ENCODE results near the gene TOM1L1. TPM values are rescaled to one million over a fixed set of nuclear protein-coding genes. Genes with fewer than 3 reads are reported as not detected.

The TOM1L1 gene
- total RNA-seq, 1 experiment from 2014 or later = 55.4 TPM

DNA sequence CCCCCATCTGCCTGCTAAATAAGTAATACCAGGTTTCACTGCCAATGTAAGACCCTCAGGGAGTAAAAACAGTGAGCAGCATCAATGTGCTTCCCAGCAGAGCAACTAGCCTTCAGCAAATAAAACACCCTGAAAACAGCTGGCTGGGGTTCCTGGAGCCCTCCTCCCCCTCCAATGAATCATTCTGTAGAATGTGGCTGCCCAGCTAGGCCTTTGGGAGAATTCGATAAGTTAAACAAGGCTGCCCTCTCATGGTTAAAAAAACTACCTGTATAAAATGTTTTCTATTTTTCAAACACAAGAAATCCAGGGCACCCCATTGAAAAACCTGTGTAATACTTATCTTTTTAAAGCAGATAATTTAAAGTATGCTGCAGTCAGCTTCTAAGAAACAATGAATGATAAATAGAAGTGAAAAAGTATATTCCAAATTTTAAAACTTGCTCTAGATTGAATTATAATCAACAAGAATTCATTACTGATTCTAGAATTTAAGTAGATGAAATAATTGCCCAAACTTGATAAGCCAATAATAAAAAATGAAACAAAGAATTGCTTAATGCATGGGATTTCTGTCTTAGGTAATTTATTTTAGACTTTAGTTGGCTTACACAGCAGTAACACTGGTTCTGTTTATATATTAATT, 9.4 kb upstream of the TOM1L1 start:
- DNase-seq (ENCODE audit: low spot score) = peak; percentile 83
- no peak overlapping the region for H3K27ac ChIP-seq (ENCODE audit: low read depth, low read length, poor library complexity, severe bottlenecking)
- BruUV-seq (replicated peaks) = no TSS peak
- TF ChIP-seq, protein P1, sequence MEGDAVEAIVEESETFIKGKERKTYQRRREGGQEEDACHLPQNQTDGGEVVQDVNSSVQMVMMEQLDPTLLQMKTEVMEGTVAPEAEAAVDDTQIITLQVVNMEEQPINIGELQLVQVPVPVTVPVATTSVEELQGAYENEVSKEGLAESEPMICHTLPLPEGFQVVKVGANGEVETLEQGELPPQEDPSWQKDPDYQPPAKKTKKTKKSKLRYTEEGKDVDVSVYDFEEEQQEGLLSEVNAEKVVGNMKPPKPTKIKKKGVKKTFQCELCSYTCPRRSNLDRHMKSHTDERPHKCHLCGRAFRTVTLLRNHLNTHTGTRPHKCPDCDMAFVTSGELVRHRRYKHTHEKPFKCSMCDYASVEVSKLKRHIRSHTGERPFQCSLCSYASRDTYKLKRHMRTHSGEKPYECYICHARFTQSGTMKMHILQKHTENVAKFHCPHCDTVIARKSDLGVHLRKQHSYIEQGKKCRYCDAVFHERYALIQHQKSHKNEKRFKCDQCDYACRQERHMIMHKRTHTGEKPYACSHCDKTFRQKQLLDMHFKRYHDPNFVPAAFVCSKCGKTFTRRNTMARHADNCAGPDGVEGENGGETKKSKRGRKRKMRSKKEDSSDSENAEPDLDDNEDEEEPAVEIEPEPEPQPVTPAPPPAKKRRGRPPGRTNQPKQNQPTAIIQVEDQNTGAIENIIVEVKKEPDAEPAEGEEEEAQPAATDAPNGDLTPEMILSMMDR (conservative IDR thresholded peaks at IDR 0.05; ENCODE audit: low read depth, low read length) = peak; percentile 64
- TF ChIP-seq EZH2 (IDR thresholded peaks at IDR 0.05; ENCODE audit: borderline replicate concordance, low read depth, low read length, poor library complexity, severe bottlenecking) = no peak
- intact Hi-C loops (cut with micrococcal nuclease; ENCODE audit: unreplicated experiment) = loop anchor here (2.0 to 10.0 kb wide), 3 partner anchors 466 to 1858 kb away; no protein-coding TSS in a partner anchor
- no peaks in the 10 kb centered on the region for H3K36me3 ChIP-seq (ENCODE audit: insufficient read depth, low read length, poor library complexity, severe bottlenecking)
- H3K4me3 ChIP-seq (ENCODE audit: low read depth, low read length, poor library complexity, severe bottlenecking) = no peak overlapping the region
- ChIA-PET CTCF (no interaction called here), POLR2A (ENCODE audit: low non-redundant PET) (no interaction called here)
- peaks cover 3% of the 10 kb centered on the region for H3K4me1 ChIP-seq (ENCODE audit: insufficient read depth, low read length, poor library complexity, severe bottlenecking)
- H3K27me3 ChIP-seq (replicated peaks; ENCODE audit: insufficient read depth, low read depth, low read length, poor library complexity) = no peaks in the 10 kb centered on the region
- no peaks in the 10 kb centered on the region for H3K9me3 ChIP-seq (ENCODE audit: low read depth, low read length, poor library complexity, severe bottlenecking)

DNA sequence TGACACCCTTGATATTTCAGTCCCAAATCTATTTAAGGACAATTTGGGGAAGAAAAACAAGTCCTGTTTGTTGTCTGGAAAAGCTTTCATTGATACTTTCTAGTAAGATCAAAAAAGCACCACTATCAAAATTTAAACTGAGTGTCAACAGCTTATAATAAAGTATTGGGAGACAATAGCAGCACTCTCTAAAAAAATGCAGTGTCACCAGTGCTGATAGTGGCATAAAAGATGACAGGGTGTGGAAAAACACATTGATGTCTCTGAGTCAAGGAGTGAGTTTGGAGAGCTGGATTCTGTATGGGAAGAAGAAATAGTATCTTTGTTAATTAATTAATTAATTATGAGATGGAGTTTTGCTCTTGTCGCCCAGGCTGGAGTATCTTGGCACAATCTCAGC, 8.3 kb upstream of the TOM1L1 start:
- POLR2A ChIA-PET (ENCODE audit: low non-redundant PET) = no interaction called here
- no peak overlapping the region for H3K27ac ChIP-seq (ENCODE audit: low read depth, low read length, poor library complexity, severe bottlenecking)
- H3K36me3 ChIP-seq (ENCODE audit: insufficient read depth, low read length, poor library complexity, severe bottlenecking) = no peaks in the 10 kb centered on the region
- CTCF ChIA-PET = no interaction called here
- no TSS peak for BruUV-seq (replicated peaks)
- H3K9me3 ChIP-seq (ENCODE audit: low read depth, low read length, poor library complexity, severe bottlenecking) = no peaks in the 10 kb centered on the region
- no peak for TF ChIP-seq EZH2 (IDR thresholded peaks at IDR 0.05; ENCODE audit: borderline replicate concordance, low read depth, low read length, poor library complexity, severe bottlenecking)
- TF ChIP-seq, protein P1 (conservative IDR thresholded peaks at IDR 0.05; ENCODE audit: low read depth, low read length) = no peak
- H3K4me1 ChIP-seq (ENCODE audit: insufficient read depth, low read length, poor library complexity, severe bottlenecking) = peaks cover 3% of the 10 kb centered on the region
- no peak overlapping the region for H3K4me3 ChIP-seq (ENCODE audit: low read depth, low read length, poor library complexity, severe bottlenecking)
- DNase-seq (ENCODE audit: low spot score) = no peak
- intact Hi-C loops (cut with micrococcal nuclease; ENCODE audit: unreplicated experiment) = loop anchor here (10.0 kb wide), 2 partner anchors 468 to 718 kb away; no protein-coding TSS in a partner anchor
- H3K27me3 ChIP-seq (replicated peaks; ENCODE audit: insufficient read depth, low read depth, low read length, poor library complexity) = no peaks in the 10 kb centered on the region

DNA sequence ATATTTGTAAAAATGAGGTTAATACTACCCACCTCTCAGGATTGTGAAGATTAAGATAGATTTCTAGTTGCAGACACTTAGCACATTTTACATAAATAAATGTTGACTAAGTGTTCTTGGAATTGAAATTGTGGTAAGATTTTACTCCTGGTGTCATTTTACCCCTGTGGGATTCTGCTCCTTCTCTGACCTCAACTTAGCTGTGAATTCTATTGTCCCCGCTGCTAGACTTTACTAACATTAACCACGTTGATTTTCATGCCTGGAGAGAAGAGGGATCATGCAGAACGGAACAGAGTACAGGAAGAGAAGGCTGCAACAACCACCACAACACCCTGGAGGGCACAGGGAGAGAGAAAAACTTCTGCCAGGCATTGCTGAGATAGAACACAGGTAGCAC, 2.1 kb upstream of the TOM1L1 start:
- H3K27me3 ChIP-seq (replicated peaks; ENCODE audit: insufficient read depth, low read depth, low read length, poor library complexity) = no peaks in the 10 kb centered on the region
- no peak overlapping the region for H3K4me3 ChIP-seq (ENCODE audit: low read depth, low read length, poor library complexity, severe bottlenecking)
- BruUV-seq (replicated peaks) = no TSS peak
- H3K9me3 ChIP-seq (ENCODE audit: low read depth, low read length, poor library complexity, severe bottlenecking) = no peaks in the 10 kb centered on the region
- intact Hi-C loops (cut with micrococcal nuclease; ENCODE audit: unreplicated experiment) = loop anchor here (10.0 kb wide), 2 partner anchors 474 to 724 kb away; no protein-coding TSS in a partner anchor
- H3K4me1 ChIP-seq (ENCODE audit: insufficient read depth, low read length, poor library complexity, severe bottlenecking) = peaks cover 9% of the 10 kb centered on the region
- H3K27ac ChIP-seq (ENCODE audit: low read depth, low read length, poor library complexity, severe bottlenecking) = no peak overlapping the region
- ChIA-PET POLR2A (ENCODE audit: low non-redundant PET) (no interaction called here), CTCF (no interaction called here)
- H3K36me3 ChIP-seq (ENCODE audit: insufficient read depth, low read length, poor library complexity, severe bottlenecking) = no peaks in the 10 kb centered on the region
- no peak for TF ChIP-seq EZH2 (IDR thresholded peaks at IDR 0.05; ENCODE audit: borderline replicate concordance, low read depth, low read length, poor library complexity, severe bottlenecking)
- TF ChIP-seq, protein P1 (conservative IDR thresholded peaks at IDR 0.05; ENCODE audit: low read depth, low read length) = no peak
- no peak for DNase-seq (ENCODE audit: low spot score)

All from A673 (cell line).